NOMO-1 treated with dmso at 0.1 percent for 144 hours (cell line): ENCODE measurements around the gene INF2.
"Not testable (repeated sequence)": the region's sequence is repeated elsewhere in the genome, so short reads cannot be mapped to it uniquely, and the experiment has no call there.

Experiments used
- DNase-seq: peaks from one replicate; lab custom pipeline; 2025; ENCODE audit not compliant: unreplicated experiment; lab: John Stamatoyannopoulos, UW

The INF2 gene

GRCh38 chr14:104657101-104657524, 32.3 kb upstream of the INF2 start:
- peak; percentile 22 for DNase-seq

DNA sequence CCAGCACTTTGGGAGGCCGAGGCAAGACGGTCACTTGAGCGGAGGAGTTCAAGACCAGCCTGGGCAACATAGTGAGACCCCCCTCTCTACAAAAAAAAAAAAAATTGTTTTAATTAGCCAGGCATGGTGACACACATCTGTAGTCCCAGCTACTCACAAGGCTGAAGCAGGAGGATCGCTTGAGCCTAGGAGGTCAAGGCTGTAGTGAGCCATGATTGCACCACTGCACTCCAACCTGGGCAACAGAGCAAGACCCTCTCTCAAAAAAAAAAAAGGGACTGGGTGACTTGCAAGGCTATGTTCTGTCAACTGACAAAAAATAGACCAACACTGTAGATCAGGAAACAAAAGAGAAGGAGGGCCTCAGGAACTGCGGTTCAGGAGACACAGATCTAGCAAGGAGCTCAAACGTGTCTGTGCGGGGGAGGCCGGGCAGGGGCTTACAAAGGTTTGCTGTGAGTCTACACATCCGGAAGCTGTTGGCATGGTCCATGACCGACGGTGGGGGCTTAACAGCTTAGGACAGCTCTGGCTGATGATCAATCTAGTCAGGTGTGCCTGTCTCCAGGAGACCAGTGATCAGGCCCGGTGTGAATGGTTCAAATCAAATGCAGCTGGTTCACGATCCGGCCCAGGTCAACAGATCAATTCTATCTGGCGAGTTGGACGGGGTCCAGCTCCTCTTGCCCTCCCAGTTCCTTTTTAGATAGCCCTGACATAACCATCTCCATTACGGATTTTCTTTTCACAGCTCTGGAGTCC, 31.7 kb upstream of the INF2 start:
- no peak for DNase-seq

DNA sequence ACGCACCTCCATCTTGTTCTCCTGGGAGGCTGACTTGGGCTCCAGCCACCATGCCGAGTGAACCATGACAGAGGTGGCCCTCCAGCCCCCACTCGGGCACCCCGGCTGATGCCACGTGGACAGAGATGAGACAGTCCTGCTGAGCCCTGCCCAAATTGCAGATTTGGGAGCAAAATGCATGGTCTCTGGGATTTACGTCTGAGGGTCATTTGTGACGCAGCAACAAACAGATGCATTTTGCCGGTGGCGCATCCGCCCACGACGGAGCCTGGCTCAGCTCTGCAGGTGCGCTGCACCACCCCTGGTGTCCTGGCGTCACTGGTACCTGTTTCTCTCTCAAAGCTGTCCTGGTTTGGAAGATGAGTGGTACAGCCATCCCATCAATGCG, 31.1 kb upstream of the INF2 start:
- no peak for DNase-seq

GRCh38 chr14:104659146-104659545, 30.3 kb upstream of the INF2 start:
- DNase-seq, result no peak

DNA sequence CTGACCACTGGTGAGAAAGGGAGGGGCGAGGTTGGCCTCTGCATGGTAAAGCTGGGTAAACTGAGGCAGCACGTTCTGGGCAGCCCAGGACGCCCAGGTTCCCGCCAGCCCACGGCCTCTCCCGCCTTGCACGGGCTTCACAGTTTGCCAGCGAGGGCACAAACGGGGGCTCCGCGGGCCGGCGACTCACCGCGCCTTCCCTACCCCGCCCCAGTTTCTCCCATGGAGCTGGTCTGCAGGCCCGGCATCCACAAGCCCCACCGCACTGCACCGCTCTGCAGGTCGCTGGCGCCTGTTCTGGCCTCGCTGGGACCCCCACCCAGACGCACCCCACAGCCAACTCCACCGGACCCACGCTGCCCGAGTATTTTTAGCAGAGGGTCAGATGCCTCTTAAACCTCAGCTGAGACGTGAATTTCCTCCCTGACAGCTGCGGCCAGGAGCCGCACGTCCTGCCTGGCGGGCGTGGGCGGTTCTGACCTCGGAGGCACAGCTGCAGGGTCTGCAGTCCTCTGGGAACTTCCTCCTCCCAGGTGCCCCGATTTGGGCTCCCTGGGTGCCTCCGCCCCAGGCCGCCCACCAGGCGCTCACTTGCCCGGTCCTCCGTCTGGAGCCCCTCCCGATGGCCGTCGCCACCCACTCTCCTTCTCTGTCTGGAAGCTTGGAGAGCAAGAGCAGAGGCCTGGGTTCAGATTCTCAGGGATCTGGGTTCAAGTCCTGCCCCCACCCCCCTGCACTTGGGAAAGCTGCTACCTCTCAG, 29.5 kb upstream of the INF2 start:
- DNase-seq, result no peak

GRCh38 chr14:104660597-104660996, 28.8 kb upstream of the INF2 start:
- DNase-seq, result peak; percentile 57

- no peak for DNase-seq
These were observed 28.3 kb upstream of the INF2 start for GRCh38 chr14:104661086-104661485.

GRCh38 chr14:104661528-104662157, 27.8 kb upstream of the INF2 start:
- not testable (repeated sequence) for DNase-seq

DNA sequence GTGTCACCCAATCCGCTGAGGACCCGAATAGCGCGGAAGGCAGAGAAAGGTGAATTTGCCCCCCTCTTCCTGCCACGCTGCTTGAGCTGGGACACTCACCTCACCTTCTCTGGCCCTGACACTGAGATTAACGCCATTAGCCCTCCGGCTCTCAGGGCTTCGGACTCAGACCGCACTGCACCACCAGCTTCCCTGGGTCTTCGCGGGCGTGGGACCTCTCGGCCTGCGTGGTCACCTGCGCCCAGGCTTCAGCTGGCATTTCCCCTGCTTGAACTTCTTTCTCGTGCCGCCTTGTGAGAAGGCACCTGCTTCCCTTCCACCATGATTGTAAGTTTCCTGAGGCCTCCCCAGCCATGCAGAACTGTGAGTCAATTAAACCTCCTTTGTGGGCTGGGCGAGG, 26.9 kb upstream of the INF2 start:
- not testable (repeated sequence) for DNase-seq

GRCh38 chr14:104664107-104664506, 25.3 kb upstream of the INF2 start:
- no peak for DNase-seq

DNA sequence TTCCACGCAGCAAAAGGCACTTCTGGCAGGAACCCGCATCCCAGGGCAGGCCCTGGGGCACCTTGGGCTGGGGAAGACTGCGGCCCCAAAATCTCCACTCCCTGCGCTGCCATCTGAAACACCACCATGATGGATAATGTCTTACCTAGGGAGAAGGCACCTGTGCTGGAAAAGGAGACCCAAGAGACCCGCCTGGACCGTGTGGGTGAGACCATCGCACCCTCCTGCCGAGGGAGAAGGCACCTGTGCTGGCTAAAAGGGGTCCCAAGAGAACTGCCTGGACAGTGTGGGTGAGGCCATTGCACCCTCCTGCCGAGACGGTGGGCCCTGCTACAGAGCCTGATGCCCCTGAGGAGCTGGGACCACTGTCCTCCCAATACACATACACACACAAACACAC, 24.8 kb upstream of the INF2 start:
- DNase-seq, result no peak

GRCh38 chr14:104665114-104665656, 24.2 kb upstream of the INF2 start:
- DNase-seq, result no peak

GRCh38 chr14:104665657-104666522, 23.5 kb upstream of the INF2 start:
- no peak for DNase-seq

- DNase-seq, result not testable (repeated sequence)
These were observed 22.9 kb upstream of the INF2 start for GRCh38 chr14:104666523-104666895.

GRCh38 chr14:104666981-104667380, 22.4 kb upstream of the INF2 start:
- no peak for DNase-seq

DNA sequence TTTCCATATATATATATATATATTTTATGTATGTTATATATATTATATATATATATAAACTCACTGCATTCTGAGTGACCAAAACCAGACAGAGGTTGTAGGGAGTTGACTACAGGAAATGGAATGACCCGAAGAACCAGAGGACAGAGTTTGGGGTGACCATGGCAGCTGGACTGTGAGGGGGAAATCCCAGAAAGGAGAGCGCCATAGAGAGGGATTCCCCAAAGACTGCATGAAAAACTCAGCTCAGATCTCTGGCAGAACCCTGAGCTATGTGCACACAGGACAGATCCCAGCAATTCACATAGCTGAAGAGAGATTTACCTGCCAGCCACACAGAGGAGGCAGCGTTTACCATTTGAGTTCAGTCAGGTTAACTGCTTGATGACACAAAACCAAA, 19.7 kb upstream of the INF2 start:
- DNase-seq, result no peak

GRCh38 chr14:104671330-104671977, 18.0 kb upstream of the INF2 start:
- not testable (repeated sequence) for DNase-seq

DNA sequence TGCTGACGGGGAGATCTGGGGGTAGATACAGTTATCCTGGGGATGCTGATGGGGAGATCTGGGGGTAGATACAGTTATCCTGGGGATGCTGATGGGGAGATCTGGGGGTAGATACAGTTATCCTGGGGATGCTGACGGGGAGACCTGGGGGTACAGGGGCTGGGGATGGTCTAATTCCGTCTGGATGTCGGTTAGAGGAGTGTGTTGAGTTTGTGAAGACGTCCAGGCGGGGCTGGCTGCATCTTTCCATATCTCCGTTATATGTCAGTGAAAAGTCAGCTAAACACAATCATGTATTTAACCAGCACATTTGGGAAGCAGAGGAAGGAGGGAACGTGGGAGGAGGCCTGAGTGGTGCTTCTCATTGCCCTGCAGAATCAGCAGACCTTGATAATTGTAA, 17.3 kb upstream of the INF2 start:
- DNase-seq, result not testable (repeated sequence)

- DNase-seq, result no peak
These were observed 15.9 kb upstream of the INF2 start for GRCh38 chr14:104673481-104673880.

GRCh38 chr14:104675447-104675846, 14.0 kb upstream of the INF2 start:
- DNase-seq, result no peak
